SKM-1 (cell line): ENCODE data around the gene MYO1E.
"Not testable (repeated sequence)": the region's sequence is repeated elsewhere in the genome, so short reads cannot be mapped to it uniquely, and the experiment has no call there.

Experiments
- DNase-seq: peaks from one replicate; lab custom pipeline; 2025; ENCODE audit not compliant: unreplicated experiment; lab: John Stamatoyannopoulos, UW

The MYO1E gene

GRCh38 chr15:59387196-59387878, 14.7 kb upstream of the MYO1E start:
- not testable (repeated sequence) for DNase-seq

- no peak for DNase-seq
Measured at GRCh38 chr15:59385171-59385570, 12.5 kb upstream of the MYO1E start.

GRCh38 chr15:59384507-59384906, 11.8 kb upstream of the MYO1E start:
- no peak for DNase-seq

GRCh38 chr15:59380902-59381610, 8.4 kb upstream of the MYO1E start:
- DNase-seq = no peak

- DNase-seq = no peak
Measured at GRCh38 chr15:59379531-59379930, 6.9 kb upstream of the MYO1E start.

GRCh38 chr15:59378855-59379254, 6.2 kb upstream of the MYO1E start:
- DNase-seq = no peak

GRCh38 chr15:59377924-59378323, 5.3 kb upstream of the MYO1E start:
- no peak for DNase-seq

GRCh38 chr15:59376733-59377132, 4.1 kb upstream of the MYO1E start:
- DNase-seq = no peak

- DNase-seq = no peak
Measured at GRCh38 chr15:59373215-59373614, 544 bp upstream of the MYO1E start.

GRCh38 chr15:59371458-59372351, 966 bp downstream of the MYO1E start:
- no peak for DNase-seq

- no peak for DNase-seq
Measured at GRCh38 chr15:59369597-59369996, 3.1 kb downstream of the MYO1E start.

GRCh38 chr15:59367022-59367451, 5.6 kb downstream of the MYO1E start:
- no peak for DNase-seq

- no peak for DNase-seq
Measured at GRCh38 chr15:59366333-59367021, 6.2 kb downstream of the MYO1E start.

GRCh38 chr15:59364248-59364647, 8.4 kb downstream of the MYO1E start:
- no peak for DNase-seq

- DNase-seq = no peak
Measured at GRCh38 chr15:59362331-59362730, 10.3 kb downstream of the MYO1E start.

GRCh38 chr15:59360896-59361295, 11.8 kb downstream of the MYO1E start:
- DNase-seq = no peak

GRCh38 chr15:59360305-59360704, 12.4 kb downstream of the MYO1E start:
- DNase-seq = no peak

GRCh38 chr15:59355730-59356129, 16.9 kb downstream of the MYO1E start:
- DNase-seq = no peak

GRCh38 chr15:59354417-59355031, 18.1 kb downstream of the MYO1E start:
- no peak for DNase-seq

GRCh38 chr15:59353994-59354416, 18.7 kb downstream of the MYO1E start:
- DNase-seq = no peak

- no peak for DNase-seq
Measured at GRCh38 chr15:59352683-59353082, 20.0 kb downstream of the MYO1E start.
